Suprapubic skin (tissue), 4 donors: ENCODE data around the gene KBTBD12. TPM values are rescaled to one million over a fixed set of nuclear protein-coding genes. Genes with fewer than 3 reads are reported as not detected.
"Not testable (repeated sequence)": the region's sequence is repeated elsewhere in the genome, so short reads cannot be mapped to it uniquely, and the experiment has no call there.

ENCODE experiments used
- DNase-seq, 2 donors: peaks; one replicate each; pipeline ENCODE4 v3.0.0-alpha.2; 2019; ENCODE audit warnings: low spot score in 2 of 2
- H3K27ac ChIP-seq: fragments of 200-600 bp; sonication (generic); one replicate; pipeline ENCODE4 v1.5.1; 2019
- H3K27me3 ChIP-seq: fragments of 200-600 bp; sonication (generic); one replicate; pipeline ENCODE4 v1.5.1; 2019
- H3K36me3 ChIP-seq: fragments of 200-600 bp; sonication (generic); one replicate; pipeline ENCODE4 v1.5.1; 2019
- H3K4me1 ChIP-seq: fragments of 200-600 bp; sonication (generic); one replicate; pipeline ENCODE4 v1.5.1; 2019
- H3K4me3 ChIP-seq: fragments of 200-600 bp; sonication (generic); one replicate; pipeline ENCODE4 v1.5.1; 2019; ENCODE audit warnings: mild to moderate bottlenecking
- H3K9me3 ChIP-seq: fragments of 200-600 bp; sonication (generic); one replicate; pipeline ENCODE4 v1.5.1; 2019
- CTCF ChIP-seq, 2 donors: fragments of 200-600 bp in 1 of 2; fragments of 450-650 bp in 1 of 2; sonication (generic) in 1 of 2; IDR thresholded peaks; one replicate each; pipeline ENCODE4 v1.5.1; 2016 to 2019; ENCODE audit warnings: antibody characterized with exemption in 2 of 2, mild to moderate bottlenecking in 1 of 2, moderate library complexity in 1 of 2
- EP300 ChIP-seq: sonication (generic); formaldehyde crosslinking; IDR thresholded peaks from one replicate; pipeline ENCODE4 v1.6.1; 2017; ENCODE audit warnings: antibody characterized with exemption
- POLR2A ChIP-seq, 2 donors: fragments of 450-650 bp; IDR thresholded peaks; one replicate each; pipeline ENCODE4 v1.6.1; 2017; ENCODE audit warnings: antibody characterized with exemption in 2 of 2, mild to moderate bottlenecking in 2 of 2, moderate library complexity in 2 of 2
- POLR2AphosphoS5 ChIP-seq, 3 donors: sonication (generic); formaldehyde crosslinking; IDR thresholded peaks; one replicate each; pipeline ENCODE4 v1.6.1; 2017; ENCODE audit warnings: antibody characterized with exemption in 3 of 3
- WGBS: methylation state at CpG from one replicate; pipeline ENCODE4 v1.1.5; 2018; 5-methylcytosine and 5-hydroxymethylcytosine counted together
- total RNA-seq, 4 donors: library from RNA; depleted of rRNA; stranded (reverse); fragments of >200 nt; gene quantifications; one replicate each; pipeline ENCODE4 v1.1.0, GENCODE V29; 2016

KBTBD12 gene
- under 1 TPM in 1 of 4 donors, not detected in 3; 0.72 TPM for total RNA-seq

- no peak for DNase-seq
- no peaks in the 10 kb centered on the region for H3K9me3 ChIP-seq
- H3K4me3 ChIP-seq = peak within 1 kb of the TSS; percentile 52
- H3K36me3 ChIP-seq = no peaks in the 10 kb centered on the region
- H3K27ac ChIP-seq = no peak within 1 kb of the TSS
- TF ChIP-seq CTCF (IDR thresholded peaks at IDR 0.05) = no peak
- TF ChIP-seq POLR2A (IDR thresholded peaks at IDR 0.05) = no peak
- no peak for TF ChIP-seq POLR2AphosphoS5 (IDR thresholded peaks at IDR 0.05)
- TF ChIP-seq EP300 = no peak
- H3K4me1 ChIP-seq = peaks cover 37% of the 10 kb centered on the region
- WGBS = 23% methylated on average over 25 of the region's 69 CpGs
- no peaks in the 10 kb centered on the region for H3K27me3 ChIP-seq
Measured at GRCh38 chr3:127915115-127915936, at the start of gene KBTBD12. TSS of gene KBTBD12 (plus strand) at chr3:127915232. CDS start at chr3:127923062, 7,830 bp downstream.

- no peaks in the 10 kb centered on the region for H3K27me3 ChIP-seq
- TF ChIP-seq POLR2AphosphoS5 (IDR thresholded peaks at IDR 0.05) (no peak), EP300 (no peak), CTCF (IDR thresholded peaks at IDR 0.05) (no peak)
- 78% methylated on average over 4 of the region's 4 CpGs for WGBS
- no peak overlapping the region for H3K4me3 ChIP-seq
- H3K4me1 ChIP-seq = no peaks in the 10 kb centered on the region
- no peak overlapping the region for H3K27ac ChIP-seq
- no peaks in the 10 kb centered on the region for H3K36me3 ChIP-seq
- DNase-seq = no peak
- no peaks in the 10 kb centered on the region for H3K9me3 ChIP-seq
Measured at GRCh38 chr3:127865941-127866340, 49.1 kb upstream of the KBTBD12 start.

- no peaks in the 10 kb centered on the region for H3K9me3 ChIP-seq
- H3K4me1 ChIP-seq = no peaks in the 10 kb centered on the region
- no peak overlapping the region for H3K27ac ChIP-seq
- H3K36me3 ChIP-seq = no peaks in the 10 kb centered on the region
- no peaks in the 10 kb centered on the region for H3K27me3 ChIP-seq
- no peak for TF ChIP-seq POLR2AphosphoS5 (IDR thresholded peaks at IDR 0.05)
- no peak for TF ChIP-seq POLR2A (IDR thresholded peaks at IDR 0.05)
- TF ChIP-seq EP300 = no peak
- no peak for TF ChIP-seq CTCF (IDR thresholded peaks at IDR 0.05)
- no peak for DNase-seq
- no peak overlapping the region for H3K4me3 ChIP-seq
- 91% methylated on average over 2 of the region's 2 CpGs for WGBS
Measured at GRCh38 chr3:127867412-127867811, 47.6 kb upstream of the KBTBD12 start.

GRCh38 chr3:127867986-127868385, 47.0 kb upstream of the KBTBD12 start:
- DNase-seq = no peak
- TF ChIP-seq POLR2A (IDR thresholded peaks at IDR 0.05) (no peak), EP300 (no peak), CTCF (IDR thresholded peaks at IDR 0.05) (no peak), POLR2AphosphoS5 (IDR thresholded peaks at IDR 0.05) (no peak)
- Histone ChIP-seq H3K36me3 (no peaks in the 10 kb centered on the region), H3K9me3 (no peaks in the 10 kb centered on the region), H3K4me1 (no peaks in the 10 kb centered on the region), H3K4me3 (no peak overlapping the region), H3K27ac (no peak overlapping the region), H3K27me3 (no peaks in the 10 kb centered on the region)

- no peak for TF ChIP-seq EP300
- no peak for TF ChIP-seq POLR2A (IDR thresholded peaks at IDR 0.05)
- no peak for TF ChIP-seq CTCF (IDR thresholded peaks at IDR 0.05)
- TF ChIP-seq POLR2AphosphoS5 (IDR thresholded peaks at IDR 0.05) = no peak
Measured at GRCh38 chr3:127870156-127870555, 44.9 kb upstream of the KBTBD12 start.

GRCh38 chr3:127874097-127874496, 40.9 kb upstream of the KBTBD12 start:
- not testable (repeated sequence) for H3K36me3 ChIP-seq, H3K27me3 ChIP-seq, H3K4me1 ChIP-seq, H3K9me3 ChIP-seq, H3K27ac ChIP-seq, DNase-seq, H3K4me3 ChIP-seq
- WGBS = 90% methylated on average over 5 of the region's 5 CpGs

More at GRCh38 chr3:127870156-127870555, 44.9 kb upstream of the KBTBD12 start:
- 74% methylated on average over 4 of the region's 4 CpGs for WGBS
- no peaks in the 10 kb centered on the region for H3K36me3 ChIP-seq
- H3K27ac ChIP-seq = no peak overlapping the region
- H3K9me3 ChIP-seq = no peaks in the 10 kb centered on the region
- H3K4me1 ChIP-seq = no peaks in the 10 kb centered on the region
- no peak overlapping the region for H3K4me3 ChIP-seq
- no peak for DNase-seq
- H3K27me3 ChIP-seq = no peaks in the 10 kb centered on the region
